ENCODE measurements around the gene VIPR2. TPM values are rescaled to one million over a fixed set of nuclear protein-coding genes. Genes with fewer than 3 reads are reported as not detected.

Gene VIPR2
- total RNA-seq, 4 donors from 2014 or later = 0.59 to 0.64 (median 0.60) TPM; not detected in 1

DNA sequence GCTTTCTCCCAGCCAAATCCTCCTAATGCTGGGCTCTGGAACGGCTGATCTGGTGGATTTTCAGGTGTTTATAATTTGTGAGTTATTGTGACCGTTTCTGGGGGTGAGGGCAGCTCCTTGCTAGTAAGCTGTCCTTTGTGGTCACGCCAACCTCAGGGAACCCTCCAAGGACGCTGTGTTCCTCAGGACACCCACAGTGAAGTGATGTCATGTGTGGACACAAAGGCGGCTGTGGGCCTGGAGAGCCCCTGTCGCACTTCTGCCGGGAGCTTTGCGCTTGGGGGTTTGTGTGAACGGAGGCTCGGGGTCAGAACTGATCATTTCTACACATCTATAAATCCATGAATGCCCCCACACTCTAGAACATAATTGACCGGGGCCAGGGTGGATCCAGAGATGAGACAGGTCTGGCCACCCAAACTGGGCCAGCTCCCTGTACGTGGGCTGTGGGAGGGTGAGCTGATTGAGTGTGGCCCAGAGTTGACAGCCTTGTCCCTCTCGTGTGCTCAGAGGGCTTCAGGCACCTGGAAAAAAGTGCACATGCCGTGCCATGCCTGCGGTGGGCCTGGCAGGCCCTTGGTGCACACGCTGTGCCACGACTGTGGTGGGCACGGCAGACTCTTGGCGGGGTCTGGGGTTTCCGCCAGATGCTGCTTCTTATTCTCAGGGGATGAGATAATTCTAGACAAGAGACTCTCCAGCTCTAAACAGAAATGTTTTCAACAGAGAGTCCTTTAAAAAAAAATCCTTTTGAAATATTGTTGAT is 130.2 kb downstream of the VIPR2 start:
- WGBS = 93% methylated on average over 16 of the region's 20 CpGs
- Histone ChIP-seq H3K9me3 (no peaks in the 10 kb centered on the region), H3K27ac (no peak overlapping the region), H3K4me1 (peaks cover 20% of the 10 kb centered on the region), H3K36me3 (no peaks in the 10 kb centered on the region), H3K27me3 (no peaks in the 10 kb centered on the region), H3K4me3 (no peak overlapping the region)
- TF ChIP-seq EP300 (IDR thresholded peaks at IDR 0.05) (no peak), POLR2A (IDR thresholded peaks at IDR 0.05) (no peak), POLR2AphosphoS5 (IDR thresholded peaks at IDR 0.05) (no peak)
- TF ChIP-seq, protein P1, sequence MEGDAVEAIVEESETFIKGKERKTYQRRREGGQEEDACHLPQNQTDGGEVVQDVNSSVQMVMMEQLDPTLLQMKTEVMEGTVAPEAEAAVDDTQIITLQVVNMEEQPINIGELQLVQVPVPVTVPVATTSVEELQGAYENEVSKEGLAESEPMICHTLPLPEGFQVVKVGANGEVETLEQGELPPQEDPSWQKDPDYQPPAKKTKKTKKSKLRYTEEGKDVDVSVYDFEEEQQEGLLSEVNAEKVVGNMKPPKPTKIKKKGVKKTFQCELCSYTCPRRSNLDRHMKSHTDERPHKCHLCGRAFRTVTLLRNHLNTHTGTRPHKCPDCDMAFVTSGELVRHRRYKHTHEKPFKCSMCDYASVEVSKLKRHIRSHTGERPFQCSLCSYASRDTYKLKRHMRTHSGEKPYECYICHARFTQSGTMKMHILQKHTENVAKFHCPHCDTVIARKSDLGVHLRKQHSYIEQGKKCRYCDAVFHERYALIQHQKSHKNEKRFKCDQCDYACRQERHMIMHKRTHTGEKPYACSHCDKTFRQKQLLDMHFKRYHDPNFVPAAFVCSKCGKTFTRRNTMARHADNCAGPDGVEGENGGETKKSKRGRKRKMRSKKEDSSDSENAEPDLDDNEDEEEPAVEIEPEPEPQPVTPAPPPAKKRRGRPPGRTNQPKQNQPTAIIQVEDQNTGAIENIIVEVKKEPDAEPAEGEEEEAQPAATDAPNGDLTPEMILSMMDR (IDR thresholded peaks at IDR 0.05) = no peak
- DNase-seq (ENCODE audit: low spot score in 2 of 2) = no peak

DNA sequence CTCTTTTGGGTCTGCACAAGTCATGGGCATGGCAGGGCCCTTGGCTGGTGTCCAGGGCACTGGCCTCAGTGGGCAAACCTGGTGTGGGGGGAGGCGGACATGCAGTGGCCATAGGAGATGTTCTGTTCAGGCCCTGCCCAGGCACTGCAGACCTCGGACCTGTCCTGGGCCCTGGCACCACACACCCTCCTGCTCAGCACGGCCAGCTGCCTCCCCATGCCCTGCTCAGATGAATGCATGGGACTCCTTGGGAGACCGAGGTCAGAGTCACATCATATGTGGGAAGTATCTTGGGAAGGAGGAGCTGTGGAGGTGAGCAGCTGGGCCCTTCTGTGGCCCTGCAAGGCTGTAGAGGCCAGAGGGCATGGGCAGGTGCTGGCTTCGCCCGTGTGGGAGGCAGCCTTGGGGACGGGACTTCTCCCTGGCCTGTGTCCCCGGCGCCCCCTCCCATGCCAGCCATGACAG is 130.8 kb downstream of the VIPR2 start:
- Histone ChIP-seq H3K9me3 (no peaks in the 10 kb centered on the region), H3K27me3 (no peaks in the 10 kb centered on the region), H3K4me3 (no peak overlapping the region), H3K36me3 (no peaks in the 10 kb centered on the region), H3K27ac (no peak overlapping the region), H3K4me1 (peaks cover 20% of the 10 kb centered on the region)
- TF ChIP-seq POLR2A (IDR thresholded peaks at IDR 0.05) = no peak
- no peak for TF ChIP-seq EP300 (IDR thresholded peaks at IDR 0.05)
- no peak for TF ChIP-seq POLR2AphosphoS5 (IDR thresholded peaks at IDR 0.05)
- TF ChIP-seq, protein P1 (IDR thresholded peaks at IDR 0.05) = no peak
- 81% methylated on average over 5 of the region's 9 CpGs for WGBS
- DNase-seq (ENCODE audit: low spot score in 2 of 2) = no peak

DNA sequence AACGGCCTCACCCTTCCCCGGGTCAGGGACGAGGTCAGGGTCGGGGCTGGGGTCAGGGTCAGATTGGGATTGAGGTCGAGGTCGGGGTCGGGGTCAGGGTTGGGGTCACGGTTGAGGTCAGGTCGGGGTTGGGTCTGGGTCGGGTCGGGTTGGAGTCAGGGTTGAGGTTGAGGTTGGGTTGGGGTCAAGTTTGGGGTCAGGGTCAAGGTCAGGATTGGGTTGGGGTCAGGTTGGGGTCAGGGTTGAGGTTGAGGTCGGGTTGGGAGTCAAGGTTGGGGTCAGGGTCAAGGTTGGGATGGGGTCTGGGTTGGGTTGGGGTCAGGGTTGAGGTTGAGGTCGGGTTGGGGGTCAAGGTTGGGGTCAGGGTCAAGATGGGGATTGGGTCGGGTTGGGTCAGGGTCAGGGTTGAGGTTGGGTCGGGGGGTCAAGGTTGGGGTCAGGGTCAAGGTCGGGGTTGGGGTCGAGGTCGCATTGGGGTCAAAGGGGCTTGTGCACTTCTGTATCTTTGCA is 131.4 kb downstream of the VIPR2 start:
- 85% methylated on average over 18 of the region's 18 CpGs for WGBS
- Histone ChIP-seq H3K4me3 (no peak overlapping the region), H3K27ac (peak overlapping the region; percentile 56), H3K27me3 (no peaks in the 10 kb centered on the region), H3K4me1 (peaks cover 20% of the 10 kb centered on the region), H3K36me3 (no peaks in the 10 kb centered on the region), H3K9me3 (no peaks in the 10 kb centered on the region)
- DNase-seq (ENCODE audit: low spot score in 2 of 2) = no peak
- TF ChIP-seq, protein P1 (IDR thresholded peaks at IDR 0.05) = no peak
- TF ChIP-seq POLR2AphosphoS5 (IDR thresholded peaks at IDR 0.05) (no peak), EP300 (IDR thresholded peaks at IDR 0.05) (no peak), POLR2A (IDR thresholded peaks at IDR 0.05) (no peak)

DNA sequence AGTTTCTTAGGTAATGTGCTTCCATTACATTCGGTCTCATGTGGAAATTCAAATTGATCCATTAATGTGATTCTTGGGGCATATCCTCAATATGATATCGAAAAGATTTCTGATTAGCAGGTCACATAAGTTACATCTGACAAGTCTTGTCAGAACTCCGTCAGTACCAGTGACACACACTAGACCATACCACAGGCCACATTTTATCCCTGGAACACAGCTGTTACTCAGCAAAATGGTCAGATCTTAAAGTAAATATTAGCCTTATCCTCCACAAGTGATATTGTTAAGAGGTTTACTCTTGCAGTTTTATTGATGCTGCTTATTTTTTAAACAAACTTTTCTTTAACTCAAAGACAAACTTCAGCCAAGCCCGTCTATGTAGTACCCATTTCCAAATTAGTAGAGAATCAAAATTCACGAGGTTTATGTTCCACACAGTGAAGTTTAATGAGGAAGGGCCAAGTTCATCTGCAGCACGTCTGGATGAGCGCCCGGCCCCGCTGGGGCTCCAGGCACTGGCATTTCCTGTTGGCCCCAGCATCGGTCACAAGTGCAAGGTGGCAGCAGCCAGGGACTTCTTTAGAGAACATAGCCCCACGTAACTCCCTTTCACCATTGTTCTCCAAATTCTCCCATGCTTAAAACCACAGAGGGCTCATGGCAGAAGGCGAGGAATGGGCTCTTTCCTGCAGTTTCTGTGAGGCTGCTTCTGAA is 132.2 kb downstream of the VIPR2 start:
- TF ChIP-seq, protein P1 (IDR thresholded peaks at IDR 0.05) = no peak
- TF ChIP-seq EP300 (IDR thresholded peaks at IDR 0.05) (no peak), POLR2A (IDR thresholded peaks at IDR 0.05) (no peak), POLR2AphosphoS5 (IDR thresholded peaks at IDR 0.05) (no peak)
- H3K4me3 ChIP-seq = no peak overlapping the region
- peaks cover 20% of the 10 kb centered on the region for H3K4me1 ChIP-seq
- no peaks in the 10 kb centered on the region for H3K27me3 ChIP-seq
- H3K27ac ChIP-seq = peak overlapping the region; percentile 56
- H3K36me3 ChIP-seq = no peaks in the 10 kb centered on the region
- no peak for DNase-seq (ENCODE audit: low spot score in 2 of 2)
- WGBS = 37% methylated on average over 12 of the region's 12 CpGs
- no peaks in the 10 kb centered on the region for H3K9me3 ChIP-seq

DNA sequence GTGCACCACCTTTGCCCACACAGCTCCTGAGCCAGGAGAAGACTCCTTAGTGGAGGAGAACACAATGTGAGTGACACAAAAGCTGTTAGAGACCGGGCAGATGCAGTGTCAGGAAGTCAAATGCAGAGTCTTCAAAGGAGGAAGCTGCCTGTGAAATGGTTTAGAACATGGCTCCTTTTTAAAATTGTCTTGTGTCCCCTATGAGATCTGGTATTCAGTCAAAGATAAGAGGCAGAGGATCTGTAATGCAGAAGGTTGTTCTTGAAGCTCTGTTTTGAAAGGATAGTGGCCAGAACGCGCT is 133.0 kb downstream of the VIPR2 start:
- Histone ChIP-seq H3K27me3 (no peaks in the 10 kb centered on the region), H3K9me3 (no peaks in the 10 kb centered on the region), H3K27ac (no peak overlapping the region), H3K36me3 (no peaks in the 10 kb centered on the region), H3K4me1 (peaks cover 20% of the 10 kb centered on the region), H3K4me3 (no peak overlapping the region)
- WGBS = 94% methylated on average over 3 of the region's 3 CpGs
- DNase-seq (ENCODE audit: low spot score in 2 of 2) = no peak
- TF ChIP-seq, protein P1 (IDR thresholded peaks at IDR 0.05) = no peak
- no peak for TF ChIP-seq POLR2AphosphoS5 (IDR thresholded peaks at IDR 0.05)

All from suprapubic skin (tissue), 4 donors.